Parathyroid adenoma (tissue), 2 donors: Measurements from ENCODE around the gene SLCO2A1.

Experiments used
- H2AFZ ChIP-seq: fragments of 300-600 bp; sonication (generic); one replicate; pipeline ENCODE4 v1.7.0; 2017; ENCODE audit warnings: antibody characterized with exemption, mild to moderate bottlenecking
- H3K27ac ChIP-seq: fragments of 300-600 bp; sonication (generic); one replicate; pipeline ENCODE4 v1.7.0; 2017
- H3K27me3 ChIP-seq: fragments of 300-600 bp; sonication (generic); one replicate; pipeline ENCODE4 v1.7.0; 2017; ENCODE audit warnings: low read length; ENCODE audit not compliant: control insufficient read depth, insufficient read depth
- H3K36me3 ChIP-seq: fragments of 300-600 bp; sonication (generic); one replicate; pipeline ENCODE4 v1.7.0; 2017; ENCODE audit warnings: low read length; ENCODE audit not compliant: control insufficient read depth, insufficient read depth
- H3K4me1 ChIP-seq: fragments of 300-600 bp; sonication (generic); one replicate; pipeline ENCODE4 v1.7.0; 2017; ENCODE audit warnings: control low read depth
- H3K4me2 ChIP-seq: fragments of 300-600 bp; sonication (generic); one replicate; pipeline ENCODE4 v1.7.0; 2017; ENCODE audit warnings: low read length
- H3K4me3 ChIP-seq: fragments of 300-600 bp; sonication (generic); one replicate; pipeline ENCODE4 v1.7.0; 2017; ENCODE audit warnings: low read depth, low read length
- H3K79me2 ChIP-seq: fragments of 300-600 bp; sonication (generic); one replicate; pipeline ENCODE4 v1.7.0; 2017; ENCODE audit warnings: control low read depth
- H3K9ac ChIP-seq: fragments of 300-600 bp; sonication (generic); one replicate; pipeline ENCODE4 v1.7.0; 2017; ENCODE audit warnings: mild to moderate bottlenecking
- H3K9me3 ChIP-seq: fragments of 300-600 bp; sonication (generic); one replicate; pipeline ENCODE4 v1.7.0; 2017; ENCODE audit warnings: low read length; ENCODE audit not compliant: control insufficient read depth
- TF ChIP-seq, protein P1 (sequence below): fragments of 300-600 bp; sonication (generic); IDR thresholded peaks from one replicate; pipeline ENCODE4 v1.7.0; 2017; ENCODE audit warnings: antibody characterized with exemption, mild to moderate bottlenecking
- donor health status: primary hyperparathyroidism.

SLCO2A1 gene

DNA sequence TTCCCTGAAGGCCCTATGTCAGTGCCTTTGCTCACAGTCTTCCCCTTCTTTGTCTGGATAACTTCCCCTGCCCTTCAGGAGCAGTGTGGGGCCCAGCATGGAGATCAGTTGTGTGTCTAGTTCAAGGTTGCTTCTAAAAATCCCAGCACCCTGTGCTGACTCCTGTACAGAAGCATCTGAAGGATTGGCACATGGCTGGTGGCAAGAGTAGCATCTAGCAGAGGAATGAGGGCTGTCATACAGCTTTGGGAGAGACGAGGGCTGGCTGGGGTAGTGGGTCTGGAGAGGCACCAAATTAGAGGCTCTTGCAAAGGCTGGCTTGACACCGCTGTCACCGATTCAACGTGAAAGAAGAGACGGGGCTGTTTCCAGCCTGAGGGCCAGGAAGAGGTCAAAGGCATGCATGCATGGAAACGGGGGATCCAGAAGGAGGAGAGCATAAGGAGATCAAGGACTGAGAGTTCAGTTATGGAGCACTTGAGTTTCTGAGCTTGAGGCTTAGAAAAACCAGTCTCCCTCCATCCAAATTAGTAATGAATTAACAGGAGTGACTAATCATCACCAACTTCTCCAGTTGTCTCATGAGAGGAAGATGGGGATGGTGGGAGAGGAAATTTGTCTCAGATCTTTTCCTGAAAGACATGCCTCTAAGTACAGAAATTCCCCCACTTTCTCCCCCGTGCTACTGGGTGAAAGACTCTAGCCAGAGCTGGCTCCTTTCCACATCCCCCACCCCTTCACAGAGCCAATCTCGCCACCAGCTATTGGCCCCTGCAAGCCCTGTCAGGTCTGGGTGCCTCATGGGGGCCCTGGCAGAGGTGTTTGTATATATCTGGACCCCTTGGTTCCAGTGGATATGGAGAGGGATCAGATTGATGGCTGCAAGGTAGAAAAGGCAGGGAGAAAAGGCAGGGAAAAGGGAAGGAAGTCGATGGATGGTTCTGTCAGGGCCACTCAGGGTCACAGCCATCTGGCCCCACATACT, 45.9 kb downstream of the SLCO2A1 start:
- H3K36me3 ChIP-seq: no peaks in the 10 kb centered on the region
- H3K9ac ChIP-seq: no peak overlapping the region
- H3K4me2 ChIP-seq: no peak overlapping the region
- no peaks in the 10 kb centered on the region for H3K79me2 ChIP-seq
- no peaks in the 10 kb centered on the region for H3K4me1 ChIP-seq
- H3K9me3 ChIP-seq: no peaks in the 10 kb centered on the region
- H3K4me3 ChIP-seq: no peak overlapping the region
- H3K27ac ChIP-seq: no peak overlapping the region
- H2AFZ ChIP-seq: no peak overlapping the region
- no peaks in the 10 kb centered on the region for H3K27me3 ChIP-seq
- TF ChIP-seq, protein P1, sequence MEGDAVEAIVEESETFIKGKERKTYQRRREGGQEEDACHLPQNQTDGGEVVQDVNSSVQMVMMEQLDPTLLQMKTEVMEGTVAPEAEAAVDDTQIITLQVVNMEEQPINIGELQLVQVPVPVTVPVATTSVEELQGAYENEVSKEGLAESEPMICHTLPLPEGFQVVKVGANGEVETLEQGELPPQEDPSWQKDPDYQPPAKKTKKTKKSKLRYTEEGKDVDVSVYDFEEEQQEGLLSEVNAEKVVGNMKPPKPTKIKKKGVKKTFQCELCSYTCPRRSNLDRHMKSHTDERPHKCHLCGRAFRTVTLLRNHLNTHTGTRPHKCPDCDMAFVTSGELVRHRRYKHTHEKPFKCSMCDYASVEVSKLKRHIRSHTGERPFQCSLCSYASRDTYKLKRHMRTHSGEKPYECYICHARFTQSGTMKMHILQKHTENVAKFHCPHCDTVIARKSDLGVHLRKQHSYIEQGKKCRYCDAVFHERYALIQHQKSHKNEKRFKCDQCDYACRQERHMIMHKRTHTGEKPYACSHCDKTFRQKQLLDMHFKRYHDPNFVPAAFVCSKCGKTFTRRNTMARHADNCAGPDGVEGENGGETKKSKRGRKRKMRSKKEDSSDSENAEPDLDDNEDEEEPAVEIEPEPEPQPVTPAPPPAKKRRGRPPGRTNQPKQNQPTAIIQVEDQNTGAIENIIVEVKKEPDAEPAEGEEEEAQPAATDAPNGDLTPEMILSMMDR: no peak

DNA sequence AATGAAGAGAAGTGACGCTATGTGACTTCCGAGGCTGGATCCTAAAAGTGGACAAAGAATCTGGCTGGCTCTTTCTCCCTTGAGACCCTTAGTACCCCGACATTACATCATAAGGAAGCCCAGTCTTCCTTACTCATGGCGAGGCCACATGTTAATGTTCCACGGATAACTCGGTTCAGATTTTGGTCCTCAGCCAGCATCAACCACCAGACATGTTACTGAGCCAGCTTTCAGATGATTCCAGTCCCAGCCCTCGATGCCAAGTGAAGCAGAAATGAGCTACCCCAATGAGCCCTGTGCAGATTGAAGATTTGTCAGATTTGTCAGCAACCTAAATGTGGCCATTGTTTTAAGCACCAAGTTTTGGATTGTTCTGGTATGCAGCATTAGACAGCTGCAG, 46.6 kb downstream of the SLCO2A1 start:
- H3K4me3 ChIP-seq: no peak overlapping the region
- no peaks in the 10 kb centered on the region for H3K4me1 ChIP-seq

DNA sequence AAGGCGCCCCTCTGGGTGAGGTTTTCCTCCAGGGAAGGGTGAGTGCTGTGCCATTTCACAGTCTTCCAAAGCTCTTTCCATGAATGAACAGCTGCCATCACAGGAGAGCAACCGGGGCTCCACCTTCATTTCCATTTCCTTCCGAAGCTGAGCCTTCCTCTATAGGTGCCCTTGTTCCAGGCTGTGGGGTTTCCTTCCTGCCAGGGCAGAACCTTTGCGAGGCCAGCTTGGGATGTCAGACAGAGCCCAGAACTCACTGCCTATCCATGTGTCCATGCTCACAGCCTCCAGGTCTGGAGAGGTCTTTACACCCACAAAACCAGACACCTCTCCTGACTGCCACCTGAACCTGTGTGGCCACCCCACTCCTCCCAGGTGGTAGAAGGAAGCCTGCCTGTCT, 49.2 kb downstream of the SLCO2A1 start:
- no peak overlapping the region for H2AFZ ChIP-seq
- TF ChIP-seq, protein P1: no peak

More for the DNA sequence above, 46.6 kb downstream of the SLCO2A1 start:
- no peaks in the 10 kb centered on the region for H3K9me3 ChIP-seq
- no peak overlapping the region for H3K4me2 ChIP-seq
- no peak overlapping the region for H2AFZ ChIP-seq
- no peaks in the 10 kb centered on the region for H3K79me2 ChIP-seq
- no peak overlapping the region for H3K27ac ChIP-seq
- H3K36me3 ChIP-seq: no peaks in the 10 kb centered on the region
- no peaks in the 10 kb centered on the region for H3K27me3 ChIP-seq
- TF ChIP-seq, protein P1: no peak
- no peak overlapping the region for H3K9ac ChIP-seq

DNA sequence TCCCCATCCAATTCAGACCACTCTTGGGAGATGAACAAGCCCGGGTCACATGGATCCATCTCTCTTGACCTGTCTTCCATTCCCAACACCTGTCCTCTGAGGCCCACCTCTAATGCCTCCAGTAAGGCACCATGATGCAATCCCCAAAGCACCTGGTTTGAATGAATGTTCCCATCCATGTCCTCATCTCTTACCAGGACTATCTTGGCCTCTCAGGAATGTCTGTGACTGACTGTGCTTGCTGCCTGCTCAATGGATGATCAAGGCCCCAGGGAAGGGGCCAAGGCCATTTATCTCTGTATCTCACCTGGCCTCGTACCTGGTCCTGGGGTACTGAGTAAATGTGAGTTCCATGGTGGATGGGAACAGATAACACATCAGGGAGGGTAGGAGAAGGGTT, 49.7 kb downstream of the SLCO2A1 start:
- no peak overlapping the region for H3K27ac ChIP-seq
- H3K9me3 ChIP-seq: no peaks in the 10 kb centered on the region
- no peaks in the 10 kb centered on the region for H3K36me3 ChIP-seq
- no peak overlapping the region for H3K4me3 ChIP-seq
- no peak overlapping the region for H2AFZ ChIP-seq
- no peak overlapping the region for H3K9ac ChIP-seq
- no peak overlapping the region for H3K4me2 ChIP-seq
- TF ChIP-seq, protein P1: no peak
- H3K4me1 ChIP-seq: no peaks in the 10 kb centered on the region
- H3K27me3 ChIP-seq: no peaks in the 10 kb centered on the region
- H3K79me2 ChIP-seq: no peaks in the 10 kb centered on the region

More for the DNA sequence above, 49.2 kb downstream of the SLCO2A1 start:
- Histone ChIP-seq H3K27me3 (no peaks in the 10 kb centered on the region), H3K9ac (no peak overlapping the region), H3K79me2 (no peaks in the 10 kb centered on the region), H3K4me3 (no peak overlapping the region), H3K27ac (no peak overlapping the region), H3K9me3 (no peaks in the 10 kb centered on the region), H3K4me2 (no peak overlapping the region), H3K4me1 (no peaks in the 10 kb centered on the region), H3K36me3 (no peaks in the 10 kb centered on the region)
